ENCODE measurements around the gene HRH1.
"Not testable (repeated sequence)": the region's sequence is repeated elsewhere in the genome, so short reads cannot be mapped to it uniquely, and the experiment has no call there.

HRH1 gene

GRCh38 chr3:11154036-11154952 lies at the start of gene HRH1:
TSS of gene HRH1 (plus strand) at chr3:11154493. CDS start at chr3:11259038, 104,545 bp downstream.
- peak within 1 kb of the TSS; percentile 73 for H3K4me3 ChIP-seq (ENCODE audit: low read depth, low read length)
- TF ChIP-seq, protein P1, sequence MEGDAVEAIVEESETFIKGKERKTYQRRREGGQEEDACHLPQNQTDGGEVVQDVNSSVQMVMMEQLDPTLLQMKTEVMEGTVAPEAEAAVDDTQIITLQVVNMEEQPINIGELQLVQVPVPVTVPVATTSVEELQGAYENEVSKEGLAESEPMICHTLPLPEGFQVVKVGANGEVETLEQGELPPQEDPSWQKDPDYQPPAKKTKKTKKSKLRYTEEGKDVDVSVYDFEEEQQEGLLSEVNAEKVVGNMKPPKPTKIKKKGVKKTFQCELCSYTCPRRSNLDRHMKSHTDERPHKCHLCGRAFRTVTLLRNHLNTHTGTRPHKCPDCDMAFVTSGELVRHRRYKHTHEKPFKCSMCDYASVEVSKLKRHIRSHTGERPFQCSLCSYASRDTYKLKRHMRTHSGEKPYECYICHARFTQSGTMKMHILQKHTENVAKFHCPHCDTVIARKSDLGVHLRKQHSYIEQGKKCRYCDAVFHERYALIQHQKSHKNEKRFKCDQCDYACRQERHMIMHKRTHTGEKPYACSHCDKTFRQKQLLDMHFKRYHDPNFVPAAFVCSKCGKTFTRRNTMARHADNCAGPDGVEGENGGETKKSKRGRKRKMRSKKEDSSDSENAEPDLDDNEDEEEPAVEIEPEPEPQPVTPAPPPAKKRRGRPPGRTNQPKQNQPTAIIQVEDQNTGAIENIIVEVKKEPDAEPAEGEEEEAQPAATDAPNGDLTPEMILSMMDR (conservative IDR thresholded peaks at IDR 0.05; ENCODE audit: low read depth, low read length) = no peak
- DNase-seq (ENCODE audit: low read depth) = no peak

GRCh38 chr3:11113316-11113715 lies 41.0 kb upstream of the HRH1 start:
- not testable (repeated sequence) for DNase-seq (ENCODE audit: low read depth); H3K4me3 ChIP-seq (ENCODE audit: low read depth, low read length)

- TF ChIP-seq, protein P1 (conservative IDR thresholded peaks at IDR 0.05; ENCODE audit: low read depth, low read length) = no peak
- DNase-seq (ENCODE audit: low read depth) = no peak
- H3K4me3 ChIP-seq (ENCODE audit: low read depth, low read length) = no peak overlapping the region
Observed at GRCh38 chr3:11115548-11115947, 38.7 kb upstream of the HRH1 start.

- TF ChIP-seq, protein P1 (conservative IDR thresholded peaks at IDR 0.05; ENCODE audit: low read depth, low read length) = no peak
- no peak for DNase-seq (ENCODE audit: low read depth)
- no peak overlapping the region for H3K4me3 ChIP-seq (ENCODE audit: low read depth, low read length)
Observed at GRCh38 chr3:11116336-11117059, 37.8 kb upstream of the HRH1 start.

DNA sequence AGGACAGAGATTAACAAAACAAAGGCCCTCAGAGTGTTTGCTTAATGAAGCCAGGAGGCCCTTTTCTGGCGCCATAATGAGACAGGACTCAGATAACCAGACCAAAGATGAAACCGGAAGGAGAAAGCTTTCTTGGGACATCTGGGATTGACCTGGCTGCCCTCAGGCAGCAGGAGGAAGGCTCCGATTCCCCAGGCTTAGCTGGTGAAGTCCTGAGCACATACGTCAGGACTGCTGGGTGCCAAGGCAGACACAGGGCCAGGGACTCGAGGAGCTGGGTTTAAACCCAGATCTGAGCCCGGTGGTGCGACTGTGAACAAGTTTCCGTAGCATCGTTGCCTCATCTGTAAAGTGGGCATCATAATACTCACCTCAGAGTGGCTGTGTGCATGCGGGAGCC lies 36.7 kb upstream of the HRH1 start:
- DNase-seq (ENCODE audit: low read depth) = no peak
- H3K4me3 ChIP-seq (ENCODE audit: low read depth, low read length) = no peak overlapping the region
- TF ChIP-seq, protein P1 (conservative IDR thresholded peaks at IDR 0.05; ENCODE audit: low read depth, low read length) = no peak

GRCh38 chr3:11118181-11118682 lies 36.1 kb upstream of the HRH1 start:
- TF ChIP-seq, protein P1 (conservative IDR thresholded peaks at IDR 0.05; ENCODE audit: low read depth, low read length) = no peak
- no peak overlapping the region for H3K4me3 ChIP-seq (ENCODE audit: low read depth, low read length)
- peak; percentile 47 for DNase-seq (ENCODE audit: low read depth)

DNA sequence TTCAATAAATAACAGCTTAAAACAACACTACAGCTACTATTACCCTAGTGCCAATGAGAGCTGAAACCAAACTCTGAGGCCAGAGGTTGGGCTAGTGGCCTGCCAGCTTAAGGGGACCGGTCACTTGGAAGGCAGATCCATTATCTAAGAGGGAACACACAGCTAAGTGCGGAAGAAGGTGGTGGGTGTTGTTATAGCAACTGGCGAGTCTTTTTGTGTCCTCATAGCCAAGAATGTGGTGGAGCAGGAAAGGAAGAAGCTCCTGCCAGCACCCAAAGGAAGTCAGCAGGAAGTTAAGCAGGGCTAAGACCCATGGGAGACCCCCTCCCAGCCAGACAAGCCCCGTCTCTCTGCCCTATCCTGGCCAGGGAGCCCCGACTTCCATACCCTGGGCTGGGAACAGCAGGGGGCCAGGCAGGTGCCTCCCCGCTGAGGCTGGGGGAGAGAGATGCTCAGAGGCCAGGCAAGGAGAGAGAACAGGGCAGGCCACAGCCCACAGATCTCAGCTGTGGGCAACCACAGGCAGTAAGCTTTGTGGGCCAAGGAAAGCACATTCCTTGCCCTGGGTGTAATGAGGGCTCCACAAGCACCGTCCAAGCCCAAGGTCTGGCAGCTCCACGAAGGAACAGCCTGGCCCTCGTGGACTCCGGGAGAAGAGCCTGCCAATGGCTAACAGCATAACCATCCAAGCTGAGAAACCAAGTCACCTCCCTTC lies 34.0 kb upstream of the HRH1 start:
- TF ChIP-seq, protein P1 (conservative IDR thresholded peaks at IDR 0.05; ENCODE audit: low read depth, low read length) = no peak
- no peak overlapping the region for H3K4me3 ChIP-seq (ENCODE audit: low read depth, low read length)
- peak; percentile 44 for DNase-seq (ENCODE audit: low read depth)

Data from choroid plexus epithelial cell (primary cell).